Transverse colon (tissue), 4 donors: ENCODE results near the gene TDP2. TPM values are rescaled to one million over a fixed set of nuclear protein-coding genes. Genes with fewer than 3 reads are reported as not detected.

ENCODE experiments used
- DNase-seq: peaks from one replicate; pipeline ENCODE4 v3.0.0-alpha.2; 2019
- H3K27ac ChIP-seq, 4 donors: fragments of 200-600 bp; sonication (generic); 2 replicates each; pipeline ENCODE4 v1.5.1; 2016 to 2018; ENCODE audit warnings: inconsistent platforms in 4 of 4
- H3K27me3 ChIP-seq: fragments of 200-600 bp; sonication (generic); 2 replicates; pipeline ENCODE4 v1.5.1; 2017; ENCODE audit warnings: inconsistent platforms
- H3K36me3 ChIP-seq, 4 donors: fragments of 200-600 bp; sonication (generic); 2 replicates each; pipeline ENCODE4 v1.5.1; 2017 to 2019; ENCODE audit warnings: inconsistent platforms in 4 of 4
- H3K4me1 ChIP-seq, 4 donors: fragments of 200-600 bp; sonication (generic); 2 replicates each; pipeline ENCODE4 v1.5.1; 2017 to 2020; ENCODE audit warnings: inconsistent platforms in 4 of 4
- H3K4me3 ChIP-seq, 4 donors: fragments of 200-600 bp; sonication (generic); 1 replicate in 1 of 4; 2 replicates in 3 of 4; pipeline versions ENCODE4 v1.5.1 to v1.6.1; 2017 to 2019; ENCODE audit warnings: inconsistent platforms in 4 of 4
- H3K9me3 ChIP-seq, 2 donors: fragments of 200-600 bp; sonication (generic); 2 replicates each; pipeline ENCODE4 v1.5.1; 2017 to 2019; ENCODE audit warnings: inconsistent platforms in 2 of 2
- EP300 ChIP-seq: sonication (generic); formaldehyde crosslinking; IDR thresholded peaks from one replicate; pipeline ENCODE4 v1.6.1; 2017; ENCODE audit warnings: antibody characterized with exemption, low read depth
- POLR2A ChIP-seq: fragments of 450-650 bp; IDR thresholded peaks from one replicate; pipeline ENCODE4 v1.6.1; 2016; ENCODE audit warnings: antibody characterized with exemption, mild to moderate bottlenecking, moderate library complexity
- POLR2AphosphoS5 ChIP-seq, 3 donors: sonication (generic); formaldehyde crosslinking; IDR thresholded peaks; one replicate each; pipeline ENCODE4 v1.6.1; 2016; ENCODE audit warnings: antibody characterized with exemption in 3 of 3
- WGBS, 2 donors: methylation state at CpG; one replicate each; pipeline ENCODE4 v1.1.5; 2018; ENCODE audit warnings: low coverage in 1 of 2; 5-methylcytosine and 5-hydroxymethylcytosine counted together
- in situ Hi-C, 4 donors: fragments of 200-750 bp; cut with MboI; loops; one replicate each; pipeline versions ENCODE4 v1.15.0 to v1.15.1; 2017; ENCODE audit warnings: low sequenced_read_pairs in 3 of 4, low pct_ligation_motif_present in 1 of 4, low pct_unique_long_range_greater_than_20kb in 1 of 4
- intact Hi-C: fragments of 100-400 bp; cut with DNase I; formaldehyde crosslinking; loops from one replicate; pipeline ENCODE4 v1.15.1; 2023; ENCODE audit warnings: low total_unique reads
- total RNA-seq, 4 donors: library from RNA; depleted of rRNA; stranded (reverse); fragments of >200 nt; gene quantifications; one replicate each; pipeline ENCODE4 v1.1.0, GENCODE V29; 2016
- TF ChIP-seq, protein P1 (sequence below), 5 experiments: fragments of 200-600 bp in 3 of 5; fragments of 450-650 bp in 2 of 5; sonication (generic) in 3 of 5; IDR thresholded peaks; 1 replicate in 2 of 5; 2 replicates in 3 of 5; pipeline ENCODE4 v1.5.1; 2016 to 2017; ENCODE audit warnings: antibody characterized with exemption in 5 of 5, inconsistent platforms in 3 of 5, mild to moderate bottlenecking in 2 of 5, moderate library complexity in 1 of 5

TDP2 gene
- total RNA-seq, 4 donors from 2014 or later, result 48.4 to 292 (median 151) TPM

DNA sequence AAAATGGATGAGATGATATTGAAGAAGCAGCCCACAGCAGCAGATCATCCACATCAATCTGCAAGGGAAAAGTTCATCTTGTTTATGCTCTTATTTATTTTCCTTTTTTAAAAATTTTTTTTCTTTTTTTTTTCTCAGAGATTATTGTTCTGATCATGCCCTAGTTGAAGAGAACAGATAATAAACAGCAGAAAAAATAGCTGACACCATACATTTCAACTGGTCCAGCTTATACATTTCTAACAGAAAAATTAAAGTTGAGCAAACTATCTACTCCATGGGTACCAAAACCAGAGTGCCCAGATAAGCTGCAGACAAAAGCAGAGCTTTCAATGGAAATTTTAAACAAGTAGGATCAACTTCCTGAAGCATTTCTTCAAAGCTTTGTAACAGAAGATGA lies 30.0 kb downstream of the TDP2 start:
- H3K27ac ChIP-seq, result no peak overlapping the region

DNA sequence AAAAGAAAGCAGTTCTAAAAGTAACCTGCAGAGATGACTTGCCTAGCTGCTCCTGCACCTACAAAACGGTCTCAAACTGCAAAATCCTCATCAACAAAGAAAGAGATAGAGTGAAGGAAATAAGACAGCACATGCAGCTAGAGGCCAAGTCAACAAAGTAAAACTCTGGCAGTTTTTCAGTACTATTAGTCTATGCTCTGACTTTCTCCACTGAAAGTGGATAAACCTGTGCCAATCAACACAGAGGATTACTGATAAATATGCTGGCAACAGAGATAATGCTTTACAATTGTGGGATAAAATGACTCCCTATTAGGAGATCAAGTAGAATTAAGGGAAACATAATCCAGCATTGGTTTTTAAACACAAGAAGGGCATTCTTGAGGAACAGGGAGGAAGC lies 34.1 kb downstream of the TDP2 start:
- H3K4me1 ChIP-seq, result no peaks in the 10 kb centered on the region
- intact Hi-C loops, result no loop called here
- DNase-seq, result no peak
- WGBS, 2 donors, result 50 to 62% methylated on average over 1 of the region's 1 CpG
- in situ Hi-C loops, result no loop called here
- peaks cover 0 to 4% of the 10 kb centered on the region in 2 donors for H3K9me3 ChIP-seq
- TF ChIP-seq EP300 (no peak), POLR2A (no peak), POLR2AphosphoS5 (IDR thresholded peaks at IDR 0.05) (no peak)
- TF ChIP-seq, protein P1, sequence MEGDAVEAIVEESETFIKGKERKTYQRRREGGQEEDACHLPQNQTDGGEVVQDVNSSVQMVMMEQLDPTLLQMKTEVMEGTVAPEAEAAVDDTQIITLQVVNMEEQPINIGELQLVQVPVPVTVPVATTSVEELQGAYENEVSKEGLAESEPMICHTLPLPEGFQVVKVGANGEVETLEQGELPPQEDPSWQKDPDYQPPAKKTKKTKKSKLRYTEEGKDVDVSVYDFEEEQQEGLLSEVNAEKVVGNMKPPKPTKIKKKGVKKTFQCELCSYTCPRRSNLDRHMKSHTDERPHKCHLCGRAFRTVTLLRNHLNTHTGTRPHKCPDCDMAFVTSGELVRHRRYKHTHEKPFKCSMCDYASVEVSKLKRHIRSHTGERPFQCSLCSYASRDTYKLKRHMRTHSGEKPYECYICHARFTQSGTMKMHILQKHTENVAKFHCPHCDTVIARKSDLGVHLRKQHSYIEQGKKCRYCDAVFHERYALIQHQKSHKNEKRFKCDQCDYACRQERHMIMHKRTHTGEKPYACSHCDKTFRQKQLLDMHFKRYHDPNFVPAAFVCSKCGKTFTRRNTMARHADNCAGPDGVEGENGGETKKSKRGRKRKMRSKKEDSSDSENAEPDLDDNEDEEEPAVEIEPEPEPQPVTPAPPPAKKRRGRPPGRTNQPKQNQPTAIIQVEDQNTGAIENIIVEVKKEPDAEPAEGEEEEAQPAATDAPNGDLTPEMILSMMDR (IDR thresholded peaks at IDR 0.05), result no peak
- H3K27ac ChIP-seq, result no peak overlapping the region
- H3K36me3 ChIP-seq, result no peaks in the 10 kb centered on the region
- no peak overlapping the region for H3K4me3 ChIP-seq
- H3K27me3 ChIP-seq, result no peaks in the 10 kb centered on the region

More for the DNA sequence above, 30.0 kb downstream of the TDP2 start:
- TF ChIP-seq EP300 (no peak), POLR2AphosphoS5 (IDR thresholded peaks at IDR 0.05) (no peak), POLR2A (no peak)
- TF ChIP-seq, protein P1 (IDR thresholded peaks at IDR 0.05), result no peak
- no peak for DNase-seq
- Histone ChIP-seq H3K36me3 (no peaks in the 10 kb centered on the region), H3K4me1 (no peaks in the 10 kb centered on the region), H3K9me3 (peaks cover 0 to 4% of the 10 kb centered on the region in 2 donors), H3K4me3 (no peak overlapping the region), H3K27me3 (peaks cover 4% of the 10 kb centered on the region)
- in situ Hi-C loops, result no loop called here
- intact Hi-C loops, result no loop called here

DNA sequence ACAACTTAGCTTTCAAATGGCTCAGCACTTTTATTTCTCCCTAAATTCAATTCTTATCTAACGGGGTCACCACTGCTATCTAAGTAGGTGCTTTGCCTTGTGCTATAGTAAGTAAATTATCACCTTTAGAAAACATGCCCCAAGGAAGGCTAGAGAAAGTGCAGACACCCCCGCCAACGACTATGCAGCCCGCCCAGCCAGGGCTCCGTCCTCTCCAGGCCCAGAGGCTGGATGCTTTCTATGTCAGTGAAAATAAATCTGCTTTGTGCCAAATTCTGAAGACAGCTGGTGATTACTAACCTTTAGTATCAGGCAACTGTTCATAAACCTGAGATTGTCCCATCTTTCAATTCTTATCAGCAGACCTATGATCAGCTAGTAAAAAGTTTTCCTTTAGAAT lies 35.0 kb downstream of the TDP2 start:
- H3K4me3 ChIP-seq, result no peak overlapping the region
- H3K27ac ChIP-seq, result no peak overlapping the region
- peaks cover 0 to 4% of the 10 kb centered on the region in 2 donors for H3K9me3 ChIP-seq
- no peak for DNase-seq
- no peaks in the 10 kb centered on the region for H3K27me3 ChIP-seq
- in situ Hi-C loops (no loop called here), intact Hi-C loops (no loop called here)
- H3K36me3 ChIP-seq, result no peaks in the 10 kb centered on the region
- TF ChIP-seq POLR2AphosphoS5 (IDR thresholded peaks at IDR 0.05) (no peak), EP300 (no peak), POLR2A (no peak)
- TF ChIP-seq, protein P1 (IDR thresholded peaks at IDR 0.05), result no peak
- no peaks in the 10 kb centered on the region for H3K4me1 ChIP-seq
- WGBS, 2 donors, result 66 to 70% methylated on average over 4 to 5 of the region's 5 CpGs

DNA sequence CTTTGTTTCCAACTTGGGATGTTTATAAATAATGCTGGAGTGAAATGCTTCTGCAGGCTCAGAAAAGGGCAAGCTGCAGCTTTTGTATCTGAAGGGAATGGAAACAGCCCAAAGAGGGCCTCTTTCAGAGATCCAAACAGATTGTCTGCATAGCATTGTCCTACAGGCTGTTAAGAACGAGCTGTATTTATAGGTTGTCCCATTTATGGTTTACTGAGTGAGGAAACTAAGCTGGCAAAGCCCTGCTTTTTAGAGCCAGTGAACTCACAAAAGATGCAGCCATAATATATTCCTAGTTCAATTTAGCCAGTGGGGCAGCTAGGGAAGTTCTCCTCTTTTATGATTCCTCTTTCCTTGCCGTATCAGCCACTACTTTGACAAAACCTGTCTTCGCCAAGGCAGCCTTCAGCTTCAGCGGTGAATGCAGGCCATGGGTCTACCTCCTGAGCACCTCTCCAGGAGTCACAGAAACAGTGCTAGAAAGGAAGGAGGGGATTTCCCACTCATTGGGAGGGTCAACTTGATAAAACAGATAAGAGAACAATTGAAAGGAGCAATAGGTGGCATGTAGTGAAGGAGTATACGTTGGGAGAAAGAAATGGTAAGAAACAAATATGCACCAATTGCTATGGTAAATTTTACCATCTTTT lies 35.7 kb downstream of the TDP2 start:
- no peaks in the 10 kb centered on the region for H3K27me3 ChIP-seq
- peaks cover 0 to 4% of the 10 kb centered on the region in 2 donors for H3K9me3 ChIP-seq
- TF ChIP-seq POLR2A, result no peak
- TF ChIP-seq POLR2AphosphoS5 (IDR thresholded peaks at IDR 0.05), result no peak
- TF ChIP-seq, protein P1 (IDR thresholded peaks at IDR 0.05), result no peak
- H3K4me3 ChIP-seq, result no peak overlapping the region
- no peaks in the 10 kb centered on the region for H3K36me3 ChIP-seq
- no peak for DNase-seq
- in situ Hi-C loops (no loop called here), intact Hi-C loops (no loop called here)
- WGBS, 2 donors, result 13 to 71% methylated on average over 2 to 5 of the region's 5 CpGs
- no peaks in the 10 kb centered on the region for H3K4me1 ChIP-seq
- no peak overlapping the region for H3K27ac ChIP-seq
